ENCODE data around the gene MEN1. TPM values are rescaled to one million over a fixed set of nuclear protein-coding genes. Genes with fewer than 3 reads are reported as not detected.

MEN1 gene
- total RNA-seq, 3 donors from 2014 or later: 11.4 to 19.0 (median 14.8) TPM

- intact Hi-C loops (cut with DNase I; ENCODE audit: low total_unique reads): no loop called here
- no peak for DNase-seq (ENCODE audit: low spot score in 2 of 2)
- Histone ChIP-seq H3K27me3 (no peaks in the 10 kb centered on the region), H3K4me3 (no peak overlapping the region), H3K36me3 (peaks cover 19% of the 10 kb centered on the region), H3K4me1 (peaks cover 6 to 14% of the 10 kb centered on the region in 2 donors), H3K27ac (peak overlapping the region; percentile 61 to 71), H3K9me3 (no peaks in the 10 kb centered on the region)
- no peak for TF ChIP-seq POLR2AphosphoS5 (IDR thresholded peaks at IDR 0.05)
- TF ChIP-seq, protein P1, sequence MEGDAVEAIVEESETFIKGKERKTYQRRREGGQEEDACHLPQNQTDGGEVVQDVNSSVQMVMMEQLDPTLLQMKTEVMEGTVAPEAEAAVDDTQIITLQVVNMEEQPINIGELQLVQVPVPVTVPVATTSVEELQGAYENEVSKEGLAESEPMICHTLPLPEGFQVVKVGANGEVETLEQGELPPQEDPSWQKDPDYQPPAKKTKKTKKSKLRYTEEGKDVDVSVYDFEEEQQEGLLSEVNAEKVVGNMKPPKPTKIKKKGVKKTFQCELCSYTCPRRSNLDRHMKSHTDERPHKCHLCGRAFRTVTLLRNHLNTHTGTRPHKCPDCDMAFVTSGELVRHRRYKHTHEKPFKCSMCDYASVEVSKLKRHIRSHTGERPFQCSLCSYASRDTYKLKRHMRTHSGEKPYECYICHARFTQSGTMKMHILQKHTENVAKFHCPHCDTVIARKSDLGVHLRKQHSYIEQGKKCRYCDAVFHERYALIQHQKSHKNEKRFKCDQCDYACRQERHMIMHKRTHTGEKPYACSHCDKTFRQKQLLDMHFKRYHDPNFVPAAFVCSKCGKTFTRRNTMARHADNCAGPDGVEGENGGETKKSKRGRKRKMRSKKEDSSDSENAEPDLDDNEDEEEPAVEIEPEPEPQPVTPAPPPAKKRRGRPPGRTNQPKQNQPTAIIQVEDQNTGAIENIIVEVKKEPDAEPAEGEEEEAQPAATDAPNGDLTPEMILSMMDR (IDR thresholded peaks at IDR 0.05): no peak
- TF ChIP-seq POLR2A (IDR thresholded peaks at IDR 0.05): no peak
Observed at GRCh38 chr11:64762277-64762673, 48.1 kb downstream of the MEN1 start.

GRCh38 chr11:64760759-64761420, 49.5 kb downstream of the MEN1 start:
- TF ChIP-seq, protein P1 (IDR thresholded peaks at IDR 0.05): no peak
- no peak for TF ChIP-seq POLR2A (IDR thresholded peaks at IDR 0.05)
- no peak for TF ChIP-seq POLR2AphosphoS5 (IDR thresholded peaks at IDR 0.05)
- intact Hi-C loops (cut with DNase I; ENCODE audit: low total_unique reads): no loop called here
- Histone ChIP-seq H3K27ac (peak overlapping the region in 1 of 2 donors; percentile 69), H3K4me1 (peaks cover 6 to 14% of the 10 kb centered on the region in 2 donors), H3K4me3 (no peak overlapping the region), H3K36me3 (peaks cover 9% of the 10 kb centered on the region), H3K27me3 (no peaks in the 10 kb centered on the region), H3K9me3 (no peaks in the 10 kb centered on the region)
- DNase-seq (ENCODE audit: low spot score in 2 of 2): peak in 1 of 2 donors; percentile 9

GRCh38 chr11:64759722-64760719, 50.3 kb downstream of the MEN1 start, which contains the start of gene PYGM:
Gene PYGM (minus strand): TSS chr11:64759974. CDS start chr11:64759898, 76 bp downstream.
- peak within 1 kb of the TSS in 2 of 3 donors; percentile 21 to 35 for H3K4me3 ChIP-seq
- H3K4me1 ChIP-seq: peaks cover 6 to 14% of the 10 kb centered on the region in 2 donors
- peaks cover under 1% of the 10 kb centered on the region for H3K36me3 ChIP-seq
- peak within 1 kb of the TSS in 1 of 2 donors; percentile 69 for H3K27ac ChIP-seq
- no peak for TF ChIP-seq POLR2A (IDR thresholded peaks at IDR 0.05)
- peak in 1 of 3 donors; percentile 24 for TF ChIP-seq POLR2AphosphoS5 (IDR thresholded peaks at IDR 0.05)
- intact Hi-C loops (cut with DNase I; ENCODE audit: low total_unique reads): no loop called here
- H3K9me3 ChIP-seq: no peaks in the 10 kb centered on the region
- H3K27me3 ChIP-seq: no peaks in the 10 kb centered on the region
- peak in 1 of 2 donors; percentile 51 for DNase-seq (ENCODE audit: low spot score in 2 of 2)

GRCh38 chr11:64759131-64759721, 51.1 kb downstream of the MEN1 start:
- H3K4me1 ChIP-seq: peaks cover 6 to 14% of the 10 kb centered on the region in 2 donors
- DNase-seq (ENCODE audit: low spot score in 2 of 2): peak in 1 of 2 donors; percentile 49
- peak overlapping the region in 2 of 3 donors; percentile 21 to 35 for H3K4me3 ChIP-seq

More at GRCh38 chr11:64759131-64759721, 51.1 kb downstream of the MEN1 start:
- H3K27me3 ChIP-seq: no peaks in the 10 kb centered on the region
- TF ChIP-seq, protein P1 (IDR thresholded peaks at IDR 0.05): no peak
- TF ChIP-seq POLR2A (IDR thresholded peaks at IDR 0.05) (no peak), POLR2AphosphoS5 (IDR thresholded peaks at IDR 0.05) (no peak)
- H3K9me3 ChIP-seq: no peaks in the 10 kb centered on the region
- peak overlapping the region in 1 of 2 donors; percentile 69 for H3K27ac ChIP-seq
- intact Hi-C loops (cut with DNase I; ENCODE audit: low total_unique reads): no loop called here
- no peaks in the 10 kb centered on the region for H3K36me3 ChIP-seq
